Neuron (in vitro differentiated cells): ENCODE data around the gene PDZD2.
"Not testable (repeated sequence)": the region's sequence is repeated elsewhere in the genome, so short reads cannot be mapped to it uniquely, and the experiment has no call there.

Experiments used
- H2AFZ ChIP-seq: one replicate; pipeline ENCODE4 v1.6.1; 2013; ENCODE audit warnings: low read depth, mild to moderate bottlenecking, inconsistent platforms, low read length, moderate library complexity
- H3K27me3 ChIP-seq: one replicate; pipeline ENCODE4 v1.6.1; 2013; ENCODE audit warnings: low read length; ENCODE audit not compliant: insufficient read depth
- H3K36me3 ChIP-seq: one replicate; pipeline ENCODE4 v1.6.1; 2013; ENCODE audit warnings: low read length; ENCODE audit not compliant: insufficient read depth
- H3K4me1 ChIP-seq: one replicate; pipeline ENCODE4 v1.6.1; 2013; ENCODE audit warnings: low read length; ENCODE audit not compliant: insufficient read depth
- H3K4me3 ChIP-seq: 2 replicates; pipeline ENCODE4 v1.5.1; 2013; ENCODE audit warnings: mild to moderate bottlenecking, low read length, moderate library complexity
- H3K9me3 ChIP-seq: one replicate; pipeline ENCODE4 v1.6.1; 2013; ENCODE audit warnings: low read length

PDZD2 gene

GRCh38 chr5:31707329-31707728, 68.4 kb downstream of the PDZD2 start:
- Histone ChIP-seq H3K4me1 (no peaks in the 10 kb centered on the region), H3K27me3 (no peaks in the 10 kb centered on the region), H3K4me3 (no peak overlapping the region), H3K9me3 (no peaks in the 10 kb centered on the region), H2AFZ (no peak overlapping the region), H3K36me3 (no peaks in the 10 kb centered on the region)

- H3K36me3 ChIP-seq, result no peaks in the 10 kb centered on the region
- no peaks in the 10 kb centered on the region for H3K9me3 ChIP-seq
- H2AFZ ChIP-seq, result no peak overlapping the region
- no peaks in the 10 kb centered on the region for H3K27me3 ChIP-seq
- no peaks in the 10 kb centered on the region for H3K4me1 ChIP-seq
- H3K4me3 ChIP-seq, result no peak overlapping the region
Observed at GRCh38 chr5:31708089-31708488, 69.2 kb downstream of the PDZD2 start.

- Histone ChIP-seq H3K9me3 (no peaks in the 10 kb centered on the region), H2AFZ (no peak overlapping the region), H3K27me3 (no peaks in the 10 kb centered on the region), H3K4me3 (no peak overlapping the region), H3K4me1 (no peaks in the 10 kb centered on the region), H3K36me3 (no peaks in the 10 kb centered on the region)
Observed at GRCh38 chr5:31711363-31711762, 72.4 kb downstream of the PDZD2 start.

DNA sequence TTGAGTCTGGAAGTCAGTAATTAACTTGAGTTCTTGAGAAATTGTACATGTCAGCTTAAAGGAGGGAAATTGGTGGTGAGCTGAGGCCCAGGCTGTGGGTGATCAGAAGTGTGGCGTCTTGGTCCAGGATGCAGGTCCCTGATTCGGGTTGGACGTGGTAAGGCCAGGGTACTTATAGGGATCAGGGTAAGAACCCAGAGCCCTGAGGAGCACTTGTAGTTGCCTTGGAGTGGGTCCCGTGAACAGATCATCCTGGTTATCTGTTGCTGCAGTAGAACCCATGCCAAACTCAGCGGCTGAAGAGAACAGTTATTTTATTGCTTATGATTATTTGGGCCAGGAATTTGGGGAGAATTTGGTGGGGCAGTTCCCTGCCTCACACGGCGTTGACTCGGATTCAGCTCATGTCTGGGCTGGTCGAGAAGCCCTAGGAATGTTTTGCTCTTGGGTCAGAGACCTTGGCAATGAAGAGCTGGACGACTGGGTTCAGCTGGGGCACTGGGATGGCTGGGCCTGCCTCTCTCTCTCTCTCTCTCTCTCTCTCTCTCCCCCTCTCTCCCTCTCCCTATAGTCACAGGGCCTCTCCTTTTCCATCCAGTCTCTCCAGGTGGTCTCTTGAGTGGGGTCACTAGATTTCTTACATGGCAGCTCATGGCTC, 73.1 kb downstream of the PDZD2 start:
- Histone ChIP-seq H3K27me3 (no peaks in the 10 kb centered on the region), H3K4me1 (no peaks in the 10 kb centered on the region), H3K9me3 (no peaks in the 10 kb centered on the region), H3K4me3 (no peak overlapping the region), H3K36me3 (no peaks in the 10 kb centered on the region), H2AFZ (no peak overlapping the region)

- Histone ChIP-seq H2AFZ (no peak overlapping the region), H3K9me3 (no peaks in the 10 kb centered on the region), H3K27me3 (no peaks in the 10 kb centered on the region), H3K36me3 (no peaks in the 10 kb centered on the region), H3K4me1 (no peaks in the 10 kb centered on the region), H3K4me3 (no peak overlapping the region)
Observed at GRCh38 chr5:31717561-31717960, 78.6 kb downstream of the PDZD2 start.

DNA sequence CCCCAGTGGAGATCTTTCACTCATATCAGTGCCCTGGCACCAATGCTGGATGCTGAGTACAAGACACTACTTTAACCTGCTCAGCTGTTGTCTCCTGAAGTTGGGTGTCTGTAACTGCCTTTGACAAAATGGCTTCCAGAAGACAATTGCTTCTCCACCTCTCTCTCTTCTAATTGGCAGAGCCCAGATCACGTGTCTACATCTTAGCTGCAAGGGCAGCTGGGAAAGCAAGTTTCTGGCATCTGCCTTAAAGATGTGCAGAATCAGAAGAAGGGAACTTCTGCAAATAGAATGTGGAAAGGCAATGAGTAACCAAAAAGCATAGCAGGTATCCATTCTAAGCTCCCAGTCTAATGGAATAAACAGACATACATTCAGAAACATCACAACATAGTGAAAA, 81.1 kb downstream of the PDZD2 start:
- no peaks in the 10 kb centered on the region for H3K4me1 ChIP-seq
- peak overlapping the region; percentile 13 for H2AFZ ChIP-seq
- H3K27me3 ChIP-seq, result no peaks in the 10 kb centered on the region
- H3K36me3 ChIP-seq, result no peaks in the 10 kb centered on the region
- no peak overlapping the region for H3K4me3 ChIP-seq
- no peaks in the 10 kb centered on the region for H3K9me3 ChIP-seq

GRCh38 chr5:31720811-31721345, 81.9 kb downstream of the PDZD2 start:
- H2AFZ ChIP-seq, result no peak overlapping the region
- no peaks in the 10 kb centered on the region for H3K4me1 ChIP-seq
- H3K4me3 ChIP-seq, result no peak overlapping the region
- no peaks in the 10 kb centered on the region for H3K9me3 ChIP-seq
- H3K27me3 ChIP-seq, result no peaks in the 10 kb centered on the region
- no peaks in the 10 kb centered on the region for H3K36me3 ChIP-seq

DNA sequence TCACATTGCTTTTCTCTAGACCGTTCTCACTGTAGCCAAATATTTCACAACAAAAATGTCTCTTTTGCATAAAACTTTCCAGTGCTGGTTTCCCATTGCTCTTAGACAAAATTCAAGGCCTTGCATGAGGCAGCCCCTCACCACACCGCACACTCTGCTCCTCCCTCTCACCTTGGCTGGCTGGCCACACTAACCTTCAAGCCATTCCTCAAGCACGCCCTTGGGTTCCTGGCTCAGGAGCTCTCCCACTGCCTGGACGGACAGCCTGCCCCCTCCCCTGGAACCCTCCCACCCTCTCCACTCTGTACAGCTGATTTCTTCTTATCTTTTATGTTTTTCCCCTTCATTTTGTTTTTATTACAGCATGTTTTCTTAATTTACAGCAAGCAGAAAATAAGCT, 83.2 kb downstream of the PDZD2 start:
- no peaks in the 10 kb centered on the region for H3K36me3 ChIP-seq
- no peak overlapping the region for H3K4me3 ChIP-seq
- H3K4me1 ChIP-seq, result no peaks in the 10 kb centered on the region

GRCh38 chr5:31725996-31726395, 87.1 kb downstream of the PDZD2 start:
- Histone ChIP-seq H3K36me3 (no peaks in the 10 kb centered on the region), H3K4me3 (no peak overlapping the region), H3K9me3 (no peaks in the 10 kb centered on the region), H3K4me1 (no peaks in the 10 kb centered on the region), H2AFZ (no peak overlapping the region), H3K27me3 (no peaks in the 10 kb centered on the region)

More for the DNA sequence above, 83.2 kb downstream of the PDZD2 start:
- Histone ChIP-seq H3K9me3 (no peaks in the 10 kb centered on the region), H2AFZ (no peak overlapping the region), H3K27me3 (no peaks in the 10 kb centered on the region)

GRCh38 chr5:31726952-31727351, 88.0 kb downstream of the PDZD2 start:
- Histone ChIP-seq H3K4me3 (no peak overlapping the region), H3K9me3 (no peaks in the 10 kb centered on the region), H3K4me1 (no peaks in the 10 kb centered on the region), H3K27me3 (no peaks in the 10 kb centered on the region), H3K36me3 (no peaks in the 10 kb centered on the region), H2AFZ (no peak overlapping the region)

GRCh38 chr5:31728039-31728438, 89.1 kb downstream of the PDZD2 start:
- Histone ChIP-seq H3K4me1 (no peaks in the 10 kb centered on the region), H3K9me3 (no peaks in the 10 kb centered on the region), H3K27me3 (no peaks in the 10 kb centered on the region), H2AFZ (no peak overlapping the region), H3K36me3 (no peaks in the 10 kb centered on the region), H3K4me3 (no peak overlapping the region)

DNA sequence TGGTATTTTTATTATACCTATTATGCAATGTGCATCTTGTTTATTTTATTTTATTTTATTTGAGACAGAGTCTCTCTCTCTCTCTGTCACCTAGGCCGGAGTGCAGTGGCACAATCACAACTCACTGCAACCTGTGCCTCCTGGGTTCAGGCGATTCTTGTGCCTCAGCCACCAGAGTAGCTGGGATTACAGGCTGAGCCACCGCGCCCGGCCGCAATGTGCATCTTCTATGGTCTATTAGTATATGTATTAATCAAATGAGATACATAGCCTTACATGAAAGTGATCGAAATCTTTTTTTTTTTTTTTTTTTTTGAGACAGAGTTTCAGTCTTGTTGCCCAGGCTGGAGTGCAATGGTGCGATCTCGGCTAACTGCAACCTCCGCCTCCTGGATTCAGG, 89.9 kb downstream of the PDZD2 start:
- not testable (repeated sequence) for H3K27me3 ChIP-seq, H3K36me3 ChIP-seq, H3K9me3 ChIP-seq, H2AFZ ChIP-seq, H3K4me1 ChIP-seq, H3K4me3 ChIP-seq

- Histone ChIP-seq H3K9me3 (no peaks in the 10 kb centered on the region), H3K4me1 (no peaks in the 10 kb centered on the region), H3K4me3 (no peak overlapping the region), H2AFZ (no peak overlapping the region), H3K27me3 (no peaks in the 10 kb centered on the region), H3K36me3 (no peaks in the 10 kb centered on the region)
Observed at GRCh38 chr5:31730139-31730538, 91.2 kb downstream of the PDZD2 start.

DNA sequence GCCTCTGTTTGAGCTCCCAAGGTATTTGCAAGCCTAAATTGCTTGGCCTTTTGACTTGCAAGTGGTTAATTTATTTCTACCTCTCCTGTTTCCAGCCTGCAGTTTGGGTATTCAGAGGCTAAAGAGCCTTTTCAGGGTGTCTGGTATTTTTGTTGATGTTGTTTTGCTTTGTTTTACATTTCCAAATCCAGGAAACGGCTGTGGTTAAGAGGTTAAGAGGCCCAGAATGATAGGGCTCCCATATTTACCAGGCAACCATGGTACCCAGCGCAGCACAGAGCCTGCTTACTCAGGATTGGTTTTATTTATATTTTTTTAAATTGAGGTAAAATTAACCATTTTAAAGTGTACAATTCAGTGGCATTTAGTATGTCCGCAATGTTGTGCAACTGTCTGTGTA, 92.1 kb downstream of the PDZD2 start:
- Histone ChIP-seq H3K27me3 (no peaks in the 10 kb centered on the region), H2AFZ (no peak overlapping the region), H3K4me1 (no peaks in the 10 kb centered on the region), H3K36me3 (no peaks in the 10 kb centered on the region), H3K9me3 (no peaks in the 10 kb centered on the region), H3K4me3 (no peak overlapping the region)
